ENCODE data around the gene IFFO2. TPM values are rescaled to one million over a fixed set of nuclear protein-coding genes. Genes with fewer than 3 reads are reported as not detected.
"Not testable (repeated sequence)": the region's sequence is repeated elsewhere in the genome, so short reads cannot be mapped to it uniquely, and the experiment has no call there.

IFFO2 gene
- total RNA-seq, 1 experiment from 2014 or later: 7.1 TPM

GRCh38 chr1:18895317-18895716, 61.2 kb downstream of the IFFO2 start:
- no peak for DNase-seq (ENCODE audit: low spot score)

GRCh38 chr1:18893120-18893519, 63.4 kb downstream of the IFFO2 start:
- no peak for DNase-seq (ENCODE audit: low spot score)

DNA sequence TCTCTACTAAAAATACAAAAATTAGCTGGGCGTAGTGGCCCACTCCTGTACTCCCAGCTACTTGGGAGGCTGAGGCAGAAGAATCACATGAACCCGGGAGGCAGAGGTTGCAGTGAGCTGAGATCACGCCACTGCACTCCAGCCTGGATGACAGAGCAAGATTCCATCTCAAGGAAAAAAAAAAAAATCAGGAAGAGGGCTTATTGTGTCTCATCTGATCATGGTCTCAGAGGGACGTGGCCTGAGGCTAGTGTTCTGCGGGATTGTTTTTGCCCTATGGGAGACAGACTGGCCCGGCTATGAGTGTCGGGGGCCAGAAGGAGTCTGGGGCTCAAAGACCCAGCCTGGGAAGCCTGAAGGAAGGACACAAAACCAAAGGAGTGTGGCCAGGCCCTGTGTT, 64.6 kb downstream of the IFFO2 start:
- not testable (repeated sequence) for DNase-seq (ENCODE audit: low spot score)

GRCh38 chr1:18891426-18891780, 65.1 kb downstream of the IFFO2 start:
- no peak for DNase-seq (ENCODE audit: low spot score)

DNA sequence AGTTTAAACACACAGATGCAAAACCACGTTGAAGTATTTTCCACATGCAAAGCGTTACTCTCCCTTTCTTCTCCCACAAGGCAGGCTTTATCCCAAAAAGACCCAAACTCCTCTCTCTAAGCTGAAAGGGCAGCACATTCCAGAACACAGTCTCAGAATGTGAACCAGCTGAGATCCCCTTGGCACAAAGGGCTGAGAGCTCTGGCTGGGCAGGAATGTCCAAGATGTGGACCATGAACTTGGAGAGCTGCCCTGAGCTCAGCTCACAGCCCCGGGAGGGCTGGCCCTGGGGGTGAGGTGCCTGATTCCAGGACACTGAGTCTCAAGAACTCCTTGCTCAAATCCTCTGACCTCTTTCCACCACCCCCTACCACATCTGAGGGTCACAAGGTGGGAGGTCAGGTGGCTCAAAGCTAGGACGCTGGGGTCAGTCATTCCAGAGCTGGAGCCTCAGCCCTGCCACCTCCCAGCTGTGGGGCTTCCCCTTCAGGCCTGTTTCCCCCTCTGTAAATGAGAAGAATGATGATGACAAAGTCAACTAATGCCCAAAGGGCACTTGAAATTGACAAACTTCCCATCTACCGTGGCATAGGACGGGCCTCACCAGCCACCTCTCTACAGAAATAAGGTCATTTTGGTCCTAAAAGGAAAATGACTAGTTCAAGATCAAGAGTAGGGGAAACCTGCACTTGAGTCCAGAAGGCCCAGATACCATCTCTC, 65.6 kb downstream of the IFFO2 start:
- DNase-seq (ENCODE audit: low spot score): no peak

GRCh38 chr1:18886003-18886335, 70.5 kb downstream of the IFFO2 start:
- DNase-seq (ENCODE audit: low spot score): no peak

- DNase-seq (ENCODE audit: low spot score): no peak
These were observed 71.0 kb downstream of the IFFO2 start for GRCh38 chr1:18885311-18886002.

DNA sequence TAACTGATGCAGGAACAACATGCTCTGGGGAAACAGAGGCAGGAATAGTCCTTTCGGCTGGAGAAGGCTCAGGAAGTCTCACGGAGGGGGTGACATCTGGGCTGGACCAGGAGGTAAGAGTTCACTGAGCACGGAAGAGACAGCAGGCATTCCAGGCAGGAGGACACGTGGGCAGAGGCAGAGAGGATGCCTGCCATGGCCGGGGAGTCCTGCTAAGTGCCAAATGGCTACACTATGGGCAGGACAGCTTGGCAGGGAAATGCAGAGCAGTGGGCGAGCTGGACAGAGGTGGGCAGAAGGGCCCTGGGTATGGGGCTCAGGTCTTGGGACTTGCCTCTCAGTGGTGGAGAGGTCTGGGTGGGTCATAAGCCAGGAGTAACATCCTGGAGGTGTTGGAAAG, 71.7 kb downstream of the IFFO2 start:
- DNase-seq (ENCODE audit: low spot score): no peak

GRCh38 chr1:18884419-18884717, 72.1 kb downstream of the IFFO2 start:
- no peak for DNase-seq (ENCODE audit: low spot score)

DNA sequence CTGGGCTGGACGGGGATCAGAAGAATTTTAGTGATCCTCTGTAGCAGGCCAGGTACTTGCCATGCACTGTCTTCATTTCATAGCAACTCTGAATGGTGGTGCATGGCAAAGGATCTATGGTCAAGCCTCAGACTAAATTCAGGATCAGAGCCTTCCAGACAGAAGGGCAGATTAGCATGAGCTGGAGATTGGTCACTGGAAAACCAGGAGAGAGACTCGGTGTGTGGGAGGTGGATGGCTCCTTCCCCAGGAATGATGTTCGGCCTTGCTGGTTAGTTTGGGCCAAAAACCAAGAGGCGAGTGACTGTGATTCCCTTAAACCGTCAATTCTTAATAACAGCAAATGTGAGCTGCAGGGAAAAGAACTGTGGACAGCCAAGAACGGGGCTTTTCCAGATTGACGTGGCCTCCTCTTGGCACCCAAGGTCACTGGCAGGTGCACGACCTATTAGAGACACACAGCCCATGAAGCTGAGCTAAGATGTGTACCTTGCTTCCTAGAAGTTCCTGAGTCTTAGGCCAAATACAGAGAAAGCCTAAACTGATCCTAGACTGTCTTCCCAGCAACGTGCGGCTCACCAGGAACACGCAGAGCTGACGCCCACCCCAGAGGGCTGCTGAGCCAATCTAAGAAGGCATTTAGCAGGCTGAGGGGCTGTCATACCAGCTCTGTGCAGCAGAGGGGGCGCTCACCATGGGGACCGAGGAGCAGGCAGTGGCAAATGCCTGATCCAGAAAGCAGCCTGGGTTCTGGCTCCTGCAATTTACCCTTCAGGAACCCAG, 72.6 kb downstream of the IFFO2 start:
- peak; percentile 44 for DNase-seq (ENCODE audit: low spot score)

GRCh38 chr1:18883079-18883478, 73.4 kb downstream of the IFFO2 start:
- no peak for DNase-seq (ENCODE audit: low spot score)

GRCh38 chr1:18882486-18882885, 74.0 kb downstream of the IFFO2 start:
- no peak for DNase-seq (ENCODE audit: low spot score)

DNA sequence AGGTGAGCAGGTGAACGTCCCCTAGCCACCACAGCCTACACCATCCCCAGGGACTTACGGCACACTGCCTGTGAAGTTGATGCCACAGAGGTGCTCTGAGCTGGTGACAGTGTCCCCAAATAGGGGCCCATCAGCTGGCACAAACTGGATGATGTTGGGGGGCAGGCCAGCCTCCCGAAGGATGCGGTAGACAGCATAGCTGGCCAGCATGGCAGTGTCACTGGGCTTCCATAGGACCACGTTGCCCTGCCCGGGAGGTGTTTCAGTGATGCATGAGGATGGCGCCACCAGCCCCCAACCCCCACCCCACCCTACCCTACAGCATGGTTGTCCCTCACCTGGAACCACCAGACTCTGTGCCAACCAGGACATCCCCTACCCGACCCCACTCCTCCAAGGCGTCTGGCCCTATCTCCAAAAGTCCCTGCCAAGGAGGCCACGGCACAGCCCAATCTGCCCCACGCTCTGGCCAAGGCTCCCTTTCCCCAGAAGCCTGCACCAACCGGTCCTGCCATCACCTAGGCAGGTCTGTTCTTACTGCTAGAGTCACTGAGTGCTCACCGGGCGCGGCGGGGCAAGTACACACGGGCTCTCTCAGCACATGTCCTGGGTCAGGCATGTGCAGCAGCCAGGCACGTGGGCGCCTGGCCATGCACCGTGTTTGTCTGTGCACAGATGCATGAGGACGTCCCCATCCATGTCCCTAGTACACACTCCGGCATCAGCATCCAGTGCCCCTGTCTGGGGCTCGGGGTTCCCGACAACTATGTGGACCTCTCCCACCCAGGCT, 74.6 kb downstream of the IFFO2 start:
- no peak for DNase-seq (ENCODE audit: low spot score)

DNA sequence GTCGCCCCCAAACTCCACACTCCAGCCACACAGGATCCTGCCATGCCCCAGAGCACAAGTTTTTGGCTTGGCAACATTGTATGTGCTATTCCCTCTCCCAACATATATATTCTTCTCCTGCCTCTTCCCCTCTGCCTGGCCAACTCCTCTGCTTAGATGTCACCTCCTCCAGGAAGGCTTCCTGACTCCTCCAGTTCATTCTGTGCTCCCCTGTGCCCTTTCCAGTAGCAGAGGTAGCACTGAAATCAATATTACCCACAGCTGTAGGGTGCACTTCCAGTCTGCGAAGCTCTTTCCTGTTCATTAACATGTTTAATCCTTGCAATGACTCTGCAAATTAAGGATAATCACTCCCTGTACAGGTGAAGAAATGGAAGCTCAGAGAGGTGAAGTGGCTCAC, 75.3 kb downstream of the IFFO2 start:
- no peak for DNase-seq (ENCODE audit: low spot score)

GRCh38 chr1:18880585-18880984, 75.9 kb downstream of the IFFO2 start:
- no peak for DNase-seq (ENCODE audit: low spot score)

DNA sequence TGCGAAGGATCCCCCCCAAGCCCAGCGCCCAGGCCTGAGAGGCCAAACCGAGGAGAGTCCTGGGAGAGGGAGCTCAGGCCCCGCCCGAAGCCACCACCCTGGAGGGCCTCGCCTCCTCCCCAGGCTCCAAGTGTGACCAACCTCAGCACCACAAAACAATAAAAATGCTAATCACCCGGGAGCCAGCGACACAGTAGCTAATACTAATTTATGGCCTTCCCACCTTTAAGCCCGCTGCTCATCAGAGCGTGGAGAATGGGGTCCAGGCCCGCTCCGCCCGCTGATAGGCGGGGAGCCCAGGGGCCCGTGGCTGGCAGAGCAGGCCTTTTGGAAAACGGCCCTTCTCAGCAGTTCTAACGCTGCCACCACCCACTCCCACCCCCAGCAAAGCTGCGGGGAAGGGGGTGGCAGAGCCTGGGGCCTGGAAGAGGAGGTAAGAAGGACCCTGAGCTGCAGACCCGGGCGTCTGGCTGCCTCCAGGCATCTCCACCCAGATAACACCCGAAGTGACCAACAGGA, 76.6 kb downstream of the IFFO2 start:
- DNase-seq (ENCODE audit: low spot score): no peak

- no peak for DNase-seq (ENCODE audit: low spot score)
These were observed 77.2 kb downstream of the IFFO2 start for GRCh38 chr1:18879215-18879790.

- no peak for DNase-seq (ENCODE audit: low spot score)
These were observed 77.8 kb downstream of the IFFO2 start for GRCh38 chr1:18878538-18879214.

DNA sequence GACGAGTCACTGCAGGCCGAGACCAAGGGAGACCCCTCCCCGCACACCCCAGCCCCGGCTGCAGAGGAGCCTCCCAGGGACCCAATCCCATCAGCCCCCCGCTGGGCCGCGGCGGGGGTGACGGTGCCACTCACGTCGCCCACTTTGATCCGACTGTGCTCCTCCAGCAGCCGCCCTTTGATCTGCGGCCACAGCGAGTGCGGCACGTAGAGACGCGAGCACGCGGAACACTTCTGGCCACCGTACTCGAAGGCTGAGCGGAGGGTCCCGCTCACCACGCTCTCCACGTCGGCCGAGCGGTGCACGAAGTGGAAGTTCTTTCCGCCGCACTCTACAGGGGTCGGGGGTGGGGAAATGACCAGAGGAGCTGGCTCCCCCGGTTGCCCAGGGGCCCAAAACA, 79.2 kb downstream of the IFFO2 start:
- no peak for DNase-seq (ENCODE audit: low spot score)

DNA sequence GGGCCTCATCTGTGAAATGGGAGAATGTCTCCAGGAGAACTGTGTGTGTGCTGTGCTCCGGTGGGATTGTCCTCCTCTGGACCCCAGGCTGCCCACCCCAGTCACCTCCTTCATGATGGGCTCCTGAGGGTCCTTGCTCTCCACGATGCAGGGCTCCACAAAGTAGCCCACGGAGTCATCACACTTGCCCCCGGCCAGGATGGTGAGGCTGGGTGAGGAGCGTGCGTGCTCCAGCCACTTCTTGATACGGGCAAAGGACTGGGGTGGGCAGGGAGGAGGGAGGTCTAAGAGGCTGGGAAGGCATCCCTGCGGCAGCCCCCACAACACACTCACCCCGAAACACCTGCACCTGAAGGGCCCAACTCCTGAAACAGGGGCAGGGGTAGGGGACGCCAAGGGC, 80.3 kb downstream of the IFFO2 start:
- DNase-seq (ENCODE audit: low spot score): no peak

DNA sequence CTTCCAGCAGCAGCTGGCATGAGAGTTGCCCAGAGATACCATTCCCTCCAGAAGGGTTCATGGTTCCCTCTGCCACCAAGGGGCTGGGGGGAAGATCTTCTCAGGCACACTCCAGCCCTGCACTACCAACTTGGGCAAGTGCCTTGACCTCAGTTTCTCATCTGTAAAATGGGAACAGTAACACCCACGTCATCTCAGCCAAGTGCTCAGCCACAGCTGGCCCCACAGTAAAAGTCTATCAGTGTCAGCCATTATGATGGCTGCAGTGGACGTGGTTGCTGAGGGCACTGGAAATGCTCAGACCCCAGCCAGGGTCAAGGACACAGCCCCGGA, 80.7 kb downstream of the IFFO2 start:
- DNase-seq (ENCODE audit: low spot score): no peak

Measured in A172 (cell line).